Measurements from ENCODE around the gene OR1E2. TPM values are rescaled to one million over a fixed set of nuclear protein-coding genes. Genes with fewer than 3 reads are reported as not detected.
A peak's percentile ranks its signal among the peaks of the same experiment; 100 is the strongest.
"Not testable (repeated sequence)": the region's sequence is repeated elsewhere in the genome, so short reads cannot be mapped to it uniquely, and the experiment has no call there.

Gene OR1E2
- total and polyA plus RNA-seq, 8 donors = not detected

- no peak overlapping the region for H3K4me3 ChIP-seq
- no peaks in the 10 kb centered on the region for H3K36me3 ChIP-seq
- no peak for ATAC-seq
- no peaks in the 10 kb centered on the region for H3K9me3 ChIP-seq
- H3K27me3 ChIP-seq = no peaks in the 10 kb centered on the region
- intact Hi-C loops (cut with DNase I) = no loop called here
- peak overlapping the region; percentile 45 to 65 for H3K27ac ChIP-seq
- TF ChIP-seq, protein P1, sequence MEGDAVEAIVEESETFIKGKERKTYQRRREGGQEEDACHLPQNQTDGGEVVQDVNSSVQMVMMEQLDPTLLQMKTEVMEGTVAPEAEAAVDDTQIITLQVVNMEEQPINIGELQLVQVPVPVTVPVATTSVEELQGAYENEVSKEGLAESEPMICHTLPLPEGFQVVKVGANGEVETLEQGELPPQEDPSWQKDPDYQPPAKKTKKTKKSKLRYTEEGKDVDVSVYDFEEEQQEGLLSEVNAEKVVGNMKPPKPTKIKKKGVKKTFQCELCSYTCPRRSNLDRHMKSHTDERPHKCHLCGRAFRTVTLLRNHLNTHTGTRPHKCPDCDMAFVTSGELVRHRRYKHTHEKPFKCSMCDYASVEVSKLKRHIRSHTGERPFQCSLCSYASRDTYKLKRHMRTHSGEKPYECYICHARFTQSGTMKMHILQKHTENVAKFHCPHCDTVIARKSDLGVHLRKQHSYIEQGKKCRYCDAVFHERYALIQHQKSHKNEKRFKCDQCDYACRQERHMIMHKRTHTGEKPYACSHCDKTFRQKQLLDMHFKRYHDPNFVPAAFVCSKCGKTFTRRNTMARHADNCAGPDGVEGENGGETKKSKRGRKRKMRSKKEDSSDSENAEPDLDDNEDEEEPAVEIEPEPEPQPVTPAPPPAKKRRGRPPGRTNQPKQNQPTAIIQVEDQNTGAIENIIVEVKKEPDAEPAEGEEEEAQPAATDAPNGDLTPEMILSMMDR (IDR thresholded peaks at IDR 0.05) = no peak
- peak in 2 of 4 donors; percentile 47 to 52 for DNase-seq
- H3K4me1 ChIP-seq = peaks cover 0 to 3% of the 10 kb centered on the region in 2 donors
Observed at GRCh38 chr17:3475251-3475685, 41.6 kb upstream of the OR1E2 start.

DNA sequence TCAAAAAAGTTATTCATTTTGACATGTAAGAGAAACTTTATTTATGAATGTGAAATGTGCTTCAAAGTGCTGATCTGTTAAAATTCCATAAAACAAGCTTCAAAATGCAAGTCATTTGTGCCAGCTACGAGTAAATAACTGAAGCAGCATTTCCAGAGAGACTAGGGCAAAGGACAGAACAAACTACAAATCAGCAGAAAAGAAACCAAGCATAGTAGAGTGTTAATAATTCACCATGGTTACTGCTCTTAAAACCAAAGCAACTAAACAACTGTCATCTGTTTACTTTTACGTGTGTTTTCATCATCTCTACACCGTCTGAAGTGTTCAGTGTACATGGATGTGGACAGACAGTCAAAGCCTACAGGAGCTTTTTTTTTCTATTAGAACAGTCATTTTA, 40.6 kb upstream of the OR1E2 start:
- peak in 2 of 4 donors; percentile 49 to 77 for DNase-seq
- intact Hi-C loops (cut with DNase I) = no loop called here

DNA sequence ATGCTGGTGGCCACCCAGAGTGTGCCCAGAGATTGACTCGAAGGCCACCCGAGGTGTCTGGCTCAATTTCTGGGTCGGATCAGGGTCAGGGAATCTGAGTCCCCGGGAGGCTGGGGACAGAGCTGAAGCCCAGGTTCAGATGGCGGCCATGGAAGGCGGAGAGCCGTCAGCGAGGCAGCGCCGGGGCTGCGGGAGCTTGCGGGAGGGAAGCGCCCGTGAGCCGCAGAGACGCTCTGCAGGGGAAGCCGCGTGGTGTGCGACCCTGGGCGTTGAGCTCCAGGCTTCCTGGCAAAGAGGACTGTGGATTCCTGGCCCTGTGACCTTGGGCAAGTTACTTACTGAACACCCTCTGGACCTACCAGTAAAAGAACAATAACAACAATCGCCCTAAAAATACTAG, 38.5 kb upstream of the OR1E2 start:
- peak in 1 of 4 donors; percentile 69 for DNase-seq
- TF ChIP-seq, protein P1 (IDR thresholded peaks at IDR 0.05) = no peak
- H3K36me3 ChIP-seq = no peaks in the 10 kb centered on the region
- intact Hi-C loops (cut with DNase I) = no loop called here
- H3K27me3 ChIP-seq = no peaks in the 10 kb centered on the region
- no peaks in the 10 kb centered on the region for H3K9me3 ChIP-seq
- H3K4me1 ChIP-seq = peaks cover 0 to 3% of the 10 kb centered on the region in 2 donors
- no peak for ATAC-seq
- no peak overlapping the region for H3K4me3 ChIP-seq
- H3K27ac ChIP-seq = no peak overlapping the region

More for the DNA sequence above, 40.6 kb upstream of the OR1E2 start:
- TF ChIP-seq, protein P1 (IDR thresholded peaks at IDR 0.05) = no peak
- Histone ChIP-seq H3K27ac (peak overlapping the region; percentile 36 to 45), H3K9me3 (no peaks in the 10 kb centered on the region), H3K4me1 (peaks cover 0 to 3% of the 10 kb centered on the region in 2 donors), H3K36me3 (no peaks in the 10 kb centered on the region), H3K27me3 (no peaks in the 10 kb centered on the region), H3K4me3 (no peak overlapping the region)
- peak; percentile 33 for ATAC-seq

DNA sequence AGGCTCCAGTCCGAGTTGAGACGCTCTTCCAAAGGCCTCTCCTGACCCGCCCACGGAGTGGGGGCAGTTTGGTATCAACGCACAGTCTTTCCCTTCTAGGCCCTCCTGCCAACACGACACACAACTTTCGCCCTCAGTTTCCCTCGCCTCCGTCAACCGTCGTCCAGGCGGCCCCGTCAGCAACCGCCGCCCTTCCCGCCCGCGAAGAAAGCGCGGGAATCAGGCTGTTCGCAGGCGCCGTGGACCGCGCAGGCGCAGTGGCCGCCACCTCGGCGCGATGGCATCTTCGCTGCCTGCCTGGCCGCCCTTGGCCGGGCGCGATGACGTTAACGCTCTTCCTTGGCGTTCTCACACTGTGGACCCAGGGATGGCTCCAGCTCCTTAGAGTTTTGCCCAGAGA, 38.0 kb upstream of the OR1E2 start, which contains the start of gene SPATA22:
Gene SPATA22 (minus strand): TSS at position 221 of the 400 bp plus-strand sequence. CDS start 2,494 bp downstream, outside the sequence.
- H3K36me3 ChIP-seq = no peaks in the 10 kb centered on the region
- no peaks in the 10 kb centered on the region for H3K9me3 ChIP-seq
- no peak for ATAC-seq
- TF ChIP-seq, protein P1 (IDR thresholded peaks at IDR 0.05) = no peak
- peaks cover 0 to 3% of the 10 kb centered on the region in 2 donors for H3K4me1 ChIP-seq
- H3K4me3 ChIP-seq = no peak within 1 kb of the TSS
- H3K27ac ChIP-seq = no peak within 1 kb of the TSS
- intact Hi-C loops (cut with DNase I) = no loop called here
- no peak for DNase-seq
- H3K27me3 ChIP-seq = no peaks in the 10 kb centered on the region

GRCh38 chr17:3469529-3469928, 35.9 kb upstream of the OR1E2 start:
- no peaks in the 10 kb centered on the region for H3K9me3 ChIP-seq
- no peaks in the 10 kb centered on the region for H3K27me3 ChIP-seq
- no peak overlapping the region for H3K4me3 ChIP-seq
- H3K4me1 ChIP-seq = no peaks in the 10 kb centered on the region
- intact Hi-C loops (cut with DNase I) = no loop called here
- no peak overlapping the region for H3K27ac ChIP-seq
- TF ChIP-seq, protein P1 (IDR thresholded peaks at IDR 0.05) = no peak
- DNase-seq (no peak), ATAC-seq (no peak)
- no peaks in the 10 kb centered on the region for H3K36me3 ChIP-seq

DNA sequence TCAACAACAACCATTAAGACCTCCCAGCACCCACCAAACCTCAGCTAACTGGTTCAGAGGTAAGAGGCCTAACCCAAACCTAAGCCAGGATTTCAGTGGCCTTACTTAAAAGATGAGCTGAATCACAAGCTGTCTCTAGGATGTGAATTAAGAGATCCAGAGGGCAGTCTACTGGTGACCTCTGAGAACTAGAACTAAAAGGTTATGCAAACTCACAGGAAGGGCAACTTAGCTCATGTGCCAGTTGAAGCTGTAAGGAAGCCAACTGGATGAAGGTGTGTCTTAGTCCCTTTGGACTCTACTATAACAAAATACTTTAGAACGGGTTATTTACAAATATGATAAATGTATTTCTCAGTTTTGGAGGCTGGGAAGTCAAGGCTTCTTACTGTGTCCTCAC, 32.7 kb upstream of the OR1E2 start:
- H3K9me3 ChIP-seq; DNase-seq; H3K27ac ChIP-seq; H3K4me3 ChIP-seq; H3K27me3 ChIP-seq; H3K4me1 ChIP-seq; intact Hi-C loops (cut with DNase I); ATAC-seq; H3K36me3 ChIP-seq: not testable (repeated sequence)
